Measurements from ENCODE around the gene PTPN1.
A peak's percentile ranks its signal among the peaks of the same experiment; 100 is the strongest.
"Not testable (repeated sequence)": the region's sequence is repeated elsewhere in the genome, so short reads cannot be mapped to it uniquely, and the experiment has no call there.

The PTPN1 gene

GRCh38 chr20:50589548-50590347 lies 79.6 kb downstream of the PTPN1 start:
- no peaks in the 10 kb centered on the region for H3K27me3 Mint-ChIP-seq
- H3K4me1 Mint-ChIP-seq = peaks cover 6% of the 10 kb centered on the region
- peak overlapping the region in 1 of 2 donors; percentile 60 for H3K27ac Mint-ChIP-seq
- no peak overlapping the region for H3K4me3 Mint-ChIP-seq
- no peaks in the 10 kb centered on the region for H3K9me3 Mint-ChIP-seq
- ATAC-seq (no peak), DNase-seq (no peak)

DNA sequence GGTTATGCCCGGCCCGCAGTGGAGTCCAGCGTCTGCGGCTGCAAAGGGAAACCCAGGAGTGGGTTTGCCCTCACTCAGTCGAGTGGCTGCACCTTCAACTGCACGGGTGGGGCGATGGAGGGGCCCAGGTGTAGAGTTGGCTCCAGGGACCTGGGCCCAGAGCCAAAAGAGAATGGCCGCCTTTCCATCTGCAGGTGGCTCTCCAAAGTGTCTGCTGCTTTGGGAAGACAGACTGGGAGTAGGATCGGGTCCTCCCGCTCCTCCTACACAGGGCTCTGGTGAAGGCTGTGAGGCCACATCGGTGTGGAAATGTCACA lies 80.1 kb downstream of the PTPN1 start:
- Mint-ChIP-seq H3K27ac (no peak overlapping the region), H3K4me3 (no peak overlapping the region), H3K9me3 (no peaks in the 10 kb centered on the region), H3K4me1 (peaks cover 6% of the 10 kb centered on the region), H3K27me3 (no peaks in the 10 kb centered on the region)
- no peak for ATAC-seq
- no peak for DNase-seq

- Mint-ChIP-seq H3K4me1 (peaks cover 11% of the 10 kb centered on the region), H3K4me3 (no peak overlapping the region), H3K27ac (no peak overlapping the region), H3K27me3 (no peaks in the 10 kb centered on the region), H3K9me3 (no peaks in the 10 kb centered on the region)
- DNase-seq (no peak), ATAC-seq (no peak)
Observed at GRCh38 chr20:50591233-50591852, 81.2 kb downstream of the PTPN1 start.

- no peaks in the 10 kb centered on the region for H3K9me3 Mint-ChIP-seq
- ATAC-seq (no peak), DNase-seq (no peak)
- H3K27me3 Mint-ChIP-seq = no peaks in the 10 kb centered on the region
- H3K27ac Mint-ChIP-seq = peak overlapping the region in 1 of 2 donors; percentile 48
- peaks cover 11% of the 10 kb centered on the region for H3K4me1 Mint-ChIP-seq
- no peak overlapping the region for H3K4me3 Mint-ChIP-seq
Observed at GRCh38 chr20:50592282-50593004, 82.3 kb downstream of the PTPN1 start.

- DNase-seq (no peak), ATAC-seq (no peak)
- Mint-ChIP-seq H3K4me3 (no peak overlapping the region), H3K27me3 (no peaks in the 10 kb centered on the region), H3K4me1 (peaks cover 9% of the 10 kb centered on the region), H3K9me3 (no peaks in the 10 kb centered on the region), H3K27ac (peak overlapping the region in 1 of 2 donors; percentile 48)
Observed at GRCh38 chr20:50593005-50593335, 82.8 kb downstream of the PTPN1 start.

DNA sequence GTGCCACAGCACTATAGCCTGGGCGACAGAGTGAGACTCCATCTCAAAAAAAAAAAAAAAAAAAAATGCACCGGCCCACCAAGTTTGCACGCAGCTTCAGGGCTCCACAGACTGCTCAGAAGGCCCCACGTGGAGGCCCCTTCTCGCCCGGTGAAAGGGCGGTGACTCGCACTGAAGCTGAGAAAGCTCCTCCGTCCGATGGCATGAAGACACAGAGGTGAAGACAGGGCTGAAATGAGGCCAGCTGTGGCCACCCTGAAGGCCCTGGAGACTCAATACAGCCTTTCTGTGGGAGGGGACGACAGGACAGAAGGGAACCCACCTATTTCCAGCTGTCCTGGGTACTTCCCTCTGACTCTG lies 84.0 kb downstream of the PTPN1 start:
- DNase-seq = no peak
- peaks cover 5% of the 10 kb centered on the region for H3K4me1 Mint-ChIP-seq

GRCh38 chr20:50594591-50595432 lies 84.6 kb downstream of the PTPN1 start:
- peak; percentile 49 for ATAC-seq
- no peaks in the 10 kb centered on the region for H3K9me3 Mint-ChIP-seq
- peak overlapping the region in 1 of 2 donors; percentile 98 for H3K27ac Mint-ChIP-seq
- no peak for DNase-seq
- peaks cover 5% of the 10 kb centered on the region for H3K4me1 Mint-ChIP-seq
- H3K4me3 Mint-ChIP-seq = no peak overlapping the region
- H3K27me3 Mint-ChIP-seq = no peaks in the 10 kb centered on the region

More for the DNA sequence above, 84.0 kb downstream of the PTPN1 start:
- Mint-ChIP-seq H3K27ac (peak overlapping the region in 1 of 2 donors; percentile 89), H3K9me3 (no peaks in the 10 kb centered on the region), H3K4me3 (no peak overlapping the region), H3K27me3 (no peaks in the 10 kb centered on the region)
- ATAC-seq = peak; percentile 15

DNA sequence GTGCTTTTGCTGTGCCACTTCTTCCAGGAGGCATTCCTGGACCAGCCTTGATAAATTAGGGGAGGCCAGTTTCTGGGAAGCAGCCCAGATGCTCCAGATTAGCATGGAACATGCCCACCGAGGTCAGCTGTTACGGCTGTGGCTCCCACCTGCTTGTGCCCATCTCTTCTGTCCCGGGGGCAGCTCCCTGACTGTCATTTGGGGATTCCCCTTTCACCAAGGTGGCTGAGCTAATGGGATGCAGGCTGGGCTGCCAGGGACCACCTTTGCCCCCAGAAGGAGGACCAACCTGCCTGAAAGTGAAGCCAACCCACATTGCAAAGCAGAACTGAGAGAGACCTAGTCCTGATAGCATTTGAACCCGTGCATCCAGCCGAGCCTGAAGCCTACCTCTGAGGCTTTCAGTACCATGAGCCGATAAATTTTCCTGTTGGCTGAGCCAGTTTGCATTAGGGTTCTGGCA lies 85.3 kb downstream of the PTPN1 start:
- no peaks in the 10 kb centered on the region for H3K27me3 Mint-ChIP-seq
- H3K9me3 Mint-ChIP-seq = no peaks in the 10 kb centered on the region
- H3K27ac Mint-ChIP-seq = peak overlapping the region in 1 of 2 donors; percentile 98
- ATAC-seq = no peak
- no peak for DNase-seq
- peaks cover 5% of the 10 kb centered on the region for H3K4me1 Mint-ChIP-seq
- H3K4me3 Mint-ChIP-seq = no peak overlapping the region

DNA sequence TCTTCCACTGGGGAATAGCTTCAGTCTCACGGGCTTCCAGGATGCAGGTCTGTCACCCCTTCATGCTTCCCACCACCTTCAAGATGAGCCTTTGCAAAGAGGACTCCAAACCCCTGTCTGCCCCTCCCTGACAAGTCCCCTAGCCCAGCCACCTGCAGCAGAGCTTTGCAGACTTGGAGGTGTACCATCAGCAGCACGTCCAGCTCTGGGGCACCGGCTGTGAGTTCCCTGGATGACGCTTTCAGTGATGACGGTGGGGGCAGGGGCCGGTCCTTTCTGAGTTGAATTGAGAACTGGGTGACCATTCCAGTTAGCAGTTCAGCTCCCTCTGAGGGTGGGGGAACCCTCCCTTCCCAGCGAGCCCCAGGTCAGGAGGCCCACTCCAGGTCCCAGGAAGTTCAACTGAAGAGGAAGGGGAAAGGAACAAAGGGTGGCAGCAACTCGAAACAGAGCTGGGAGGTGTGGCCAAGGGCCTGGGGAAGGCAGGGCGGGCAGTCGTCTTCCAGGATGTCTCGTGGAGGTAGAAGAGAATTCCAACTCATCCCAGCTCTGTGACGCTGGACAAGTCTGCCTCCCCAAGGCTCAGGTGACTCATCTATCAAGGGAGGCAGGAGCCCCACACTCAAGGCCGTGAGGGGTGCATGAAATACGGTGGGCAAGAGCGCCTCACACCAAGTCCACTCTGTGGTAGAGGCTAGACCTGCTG lies 86.0 kb downstream of the PTPN1 start:
- Mint-ChIP-seq H3K4me1 (peaks cover 5% of the 10 kb centered on the region), H3K27ac (peak overlapping the region in 1 of 2 donors; percentile 98), H3K9me3 (no peaks in the 10 kb centered on the region), H3K4me3 (no peak overlapping the region), H3K27me3 (no peaks in the 10 kb centered on the region)
- ATAC-seq (no peak), DNase-seq (no peak)

DNA sequence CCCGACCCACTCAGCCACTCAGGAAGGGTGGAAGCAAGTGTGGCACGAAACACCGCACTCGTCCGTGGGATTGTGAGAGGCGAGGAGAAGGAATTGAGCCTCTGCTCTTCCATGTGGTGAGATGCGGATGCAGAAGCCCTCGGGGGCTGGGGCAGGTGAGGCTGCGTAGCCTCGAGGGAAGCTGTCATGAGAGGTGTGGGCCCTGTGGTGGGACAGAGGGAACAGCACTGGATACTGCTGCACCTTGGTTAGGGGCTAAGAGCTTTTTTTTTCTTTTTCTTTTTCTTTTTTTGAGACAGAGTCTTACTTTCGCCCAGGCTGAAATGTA lies 86.5 kb downstream of the PTPN1 start:
- peak overlapping the region in 1 of 2 donors; percentile 98 for H3K27ac Mint-ChIP-seq
- DNase-seq = no peak
- H3K4me1 Mint-ChIP-seq = peaks cover 5% of the 10 kb centered on the region
- H3K27me3 Mint-ChIP-seq = no peaks in the 10 kb centered on the region
- H3K4me3 Mint-ChIP-seq = no peak overlapping the region
- no peaks in the 10 kb centered on the region for H3K9me3 Mint-ChIP-seq
- ATAC-seq = no peak

GRCh38 chr20:50597406-50597969 lies 87.3 kb downstream of the PTPN1 start:
- no peak for DNase-seq
- Mint-ChIP-seq H3K4me1 (peaks cover 5% of the 10 kb centered on the region), H3K27me3 (no peaks in the 10 kb centered on the region), H3K9me3 (no peaks in the 10 kb centered on the region), H3K27ac (peak overlapping the region in 1 of 2 donors; percentile 98), H3K4me3 (no peak overlapping the region)
- no peak for ATAC-seq

DNA sequence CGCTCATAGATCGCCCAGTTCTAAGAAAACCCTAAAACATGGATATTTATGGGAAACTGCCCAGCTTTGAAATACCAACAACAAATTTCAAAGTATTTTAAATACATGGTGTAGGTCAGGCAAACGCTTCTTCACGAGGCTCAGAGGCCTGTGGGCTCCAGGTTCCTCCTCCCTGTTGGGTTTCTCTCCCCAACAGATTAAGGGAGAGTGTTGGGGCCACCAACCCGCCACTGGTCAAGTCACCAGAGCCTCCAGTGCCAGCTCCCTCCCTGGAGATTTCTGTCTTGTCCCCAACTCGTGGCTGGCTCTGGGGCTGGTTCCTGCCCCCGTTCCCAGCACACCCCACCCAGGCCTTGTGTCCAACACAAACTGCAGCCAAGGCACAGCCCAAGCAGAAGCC lies 87.9 kb downstream of the PTPN1 start:
- H3K27ac Mint-ChIP-seq = peak overlapping the region in 1 of 2 donors; percentile 54
- H3K27me3 Mint-ChIP-seq = peaks cover 4% of the 10 kb centered on the region
- no peak for DNase-seq
- H3K4me3 Mint-ChIP-seq = no peak overlapping the region
- H3K9me3 Mint-ChIP-seq = no peaks in the 10 kb centered on the region
- peaks cover 5% of the 10 kb centered on the region for H3K4me1 Mint-ChIP-seq
- no peak for ATAC-seq

DNA sequence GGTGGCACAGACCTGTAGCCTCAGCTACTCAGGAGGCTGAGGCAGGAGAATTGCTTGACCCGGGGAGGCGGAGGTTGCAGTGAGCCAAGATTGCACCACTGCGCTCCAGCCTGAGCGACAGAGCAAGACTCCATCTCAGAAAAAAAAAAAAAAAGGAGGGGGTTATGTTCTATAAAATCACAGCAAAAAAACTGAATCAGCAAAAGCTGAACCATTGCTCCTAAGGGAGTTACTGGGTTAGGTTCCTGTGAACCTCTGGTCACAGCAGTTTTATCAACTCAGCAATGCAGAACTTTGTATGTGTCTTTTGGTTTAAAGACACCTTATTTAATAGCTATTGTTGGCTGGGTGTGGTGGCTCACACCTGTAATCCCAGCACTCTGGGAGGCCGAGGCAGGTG lies 88.6 kb downstream of the PTPN1 start:
- not testable (repeated sequence) for H3K9me3 Mint-ChIP-seq, H3K27me3 Mint-ChIP-seq, H3K4me1 Mint-ChIP-seq, H3K4me3 Mint-ChIP-seq, ATAC-seq, DNase-seq
- peak overlapping the region in 1 of 2 donors; percentile 15 for H3K27ac Mint-ChIP-seq

DNA sequence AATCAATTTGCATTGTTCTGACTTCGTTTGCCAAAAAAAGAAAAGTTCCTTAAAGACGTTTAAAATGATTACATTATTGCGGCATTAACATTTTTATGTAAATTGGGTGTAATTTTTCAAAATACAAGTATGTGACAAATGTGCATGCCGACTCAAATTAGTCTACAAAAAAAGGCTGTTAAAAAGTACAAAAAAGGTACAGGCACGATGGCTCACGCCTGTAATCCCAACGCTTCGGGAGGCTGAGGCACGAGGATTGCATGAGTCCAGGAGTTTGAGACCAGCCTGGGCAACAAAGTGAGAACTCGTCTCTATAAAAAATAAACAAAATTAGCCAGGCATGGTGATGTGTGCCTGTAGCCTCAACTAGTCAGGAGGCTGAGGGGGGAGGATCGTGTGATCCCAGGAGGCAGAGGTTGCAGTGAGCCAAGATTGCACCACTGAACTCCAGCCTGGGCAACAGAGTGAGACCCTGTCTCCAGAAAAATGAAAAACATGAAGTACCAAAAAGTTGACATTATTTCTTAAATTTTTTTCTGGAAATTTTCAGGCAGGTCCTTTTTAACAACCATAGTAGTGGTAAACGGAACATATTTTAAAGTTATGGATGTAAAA lies 90.2 kb downstream of the PTPN1 start:
- H3K27me3 Mint-ChIP-seq = peaks cover 7% of the 10 kb centered on the region
- peaks cover 5% of the 10 kb centered on the region for H3K4me1 Mint-ChIP-seq
- DNase-seq (no peak), ATAC-seq (no peak)
- no peak overlapping the region for H3K4me3 Mint-ChIP-seq
- H3K9me3 Mint-ChIP-seq = no peaks in the 10 kb centered on the region
- H3K27ac Mint-ChIP-seq = peak overlapping the region in 1 of 2 donors; percentile 3
